Astrocyte of the cerebellum (primary cell): ENCODE data around the gene SPATA45.

Source experiments
- DNase-seq: peaks from one replicate; pipeline ENCODE4 v3.0.0-alpha.2; 2011; ENCODE audit warnings: low read depth
- H3K4me3 ChIP-seq: 2 replicates; pipeline ENCODE4 v1.5.1; 2011; ENCODE audit warnings: mild to moderate bottlenecking, low read depth, low read length, moderate library complexity
- CTCF ChIP-seq: IDR thresholded peaks from 2 replicates; pipeline ENCODE4 v1.5.1; 2012; ENCODE audit warnings: low read length, low read depth, moderate library complexity, mild to moderate bottlenecking; ENCODE audit errors: missing control alignments
- in situ Hi-C: cut with HindIII; loops from 2 replicates; pipeline ENCODE4 v1.10.0; 2017; ENCODE audit warnings: low sequenced_read_pairs

SPATA45 gene

GRCh38 chr1:212820969-212821368 is 26.5 kb downstream of the SPATA45 start:
- H3K4me3 ChIP-seq: no peak overlapping the region
- TF ChIP-seq CTCF: no peak
- in situ Hi-C loops: no loop called here
- no peak for DNase-seq

- TF ChIP-seq CTCF: no peak
- in situ Hi-C loops: no loop called here
- H3K4me3 ChIP-seq: no peak overlapping the region
- DNase-seq: no peak
These were observed 27.7 kb downstream of the SPATA45 start for GRCh38 chr1:212819726-212820125.

- no peak for TF ChIP-seq CTCF
- no peak for DNase-seq
- no peak overlapping the region for H3K4me3 ChIP-seq
- in situ Hi-C loops: no loop called here
These were observed 30.7 kb downstream of the SPATA45 start for GRCh38 chr1:212816567-212817278.

GRCh38 chr1:212814537-212815334 is 32.7 kb downstream of the SPATA45 start:
- no peak overlapping the region for H3K4me3 ChIP-seq
- TF ChIP-seq CTCF: no peak
- in situ Hi-C loops: no loop called here
- no peak for DNase-seq

- TF ChIP-seq CTCF: no peak
- DNase-seq: no peak
- in situ Hi-C loops: no loop called here
- H3K4me3 ChIP-seq: no peak overlapping the region
These were observed 41.7 kb downstream of the SPATA45 start for GRCh38 chr1:212805767-212806166.

GRCh38 chr1:212797681-212798080 is 49.8 kb downstream of the SPATA45 start:
- DNase-seq: no peak
- no peak for TF ChIP-seq CTCF
- in situ Hi-C loops: no loop called here
- H3K4me3 ChIP-seq: no peak overlapping the region
